Measurements from ENCODE around the gene CEBPA.
"Not testable (repeated sequence)": the region's sequence is repeated elsewhere in the genome, so short reads cannot be mapped to it uniquely, and the experiment has no call there.

The CEBPA gene

GRCh38 chr19:33300894-33301143 lies 1.5 kb downstream of the CEBPA start:
- no peak for DNase-seq (ENCODE audit: low read depth in 2 of 2)

- DNase-seq (ENCODE audit: low read depth in 2 of 2): no peak
These were observed 2.1 kb downstream of the CEBPA start for GRCh38 chr19:33300009-33300893.

- no peak for DNase-seq (ENCODE audit: low read depth in 2 of 2)
These were observed 3.2 kb downstream of the CEBPA start for GRCh38 chr19:33299051-33299688.

- DNase-seq (ENCODE audit: low read depth in 2 of 2): no peak
These were observed 4.0 kb downstream of the CEBPA start for GRCh38 chr19:33298146-33298911.

GRCh38 chr19:33297401-33298145 lies 4.8 kb downstream of the CEBPA start:
- no peak for DNase-seq (ENCODE audit: low read depth in 2 of 2)

- no peak for DNase-seq (ENCODE audit: low read depth in 2 of 2)
These were observed 5.8 kb downstream of the CEBPA start for GRCh38 chr19:33296488-33296971.

- no peak for DNase-seq (ENCODE audit: low read depth in 2 of 2)
These were observed 6.5 kb downstream of the CEBPA start for GRCh38 chr19:33295621-33296487.

GRCh38 chr19:33295046-33295445 lies 7.3 kb downstream of the CEBPA start:
- not testable (repeated sequence) for DNase-seq (ENCODE audit: low read depth in 2 of 2)

GRCh38 chr19:33294058-33294798 lies 8.1 kb downstream of the CEBPA start:
- DNase-seq (ENCODE audit: low read depth in 2 of 2): no peak

- DNase-seq (ENCODE audit: low read depth in 2 of 2): no peak
These were observed 8.9 kb downstream of the CEBPA start for GRCh38 chr19:33293255-33294057.

- DNase-seq (ENCODE audit: low read depth in 2 of 2): no peak
These were observed 9.6 kb downstream of the CEBPA start for GRCh38 chr19:33292595-33293254.

GRCh38 chr19:33291623-33292534 lies 10.5 kb downstream of the CEBPA start:
- no peak for DNase-seq (ENCODE audit: low read depth in 2 of 2)

- DNase-seq (ENCODE audit: low read depth in 2 of 2): no peak
These were observed 11.2 kb downstream of the CEBPA start for GRCh38 chr19:33290956-33291622.

GRCh38 chr19:33290082-33290815 lies 12.1 kb downstream of the CEBPA start:
- DNase-seq (ENCODE audit: low read depth in 2 of 2): no peak

GRCh38 chr19:33289261-33289660 lies 13.1 kb downstream of the CEBPA start:
- DNase-seq (ENCODE audit: low read depth in 2 of 2): no peak

GRCh38 chr19:33288666-33289065 lies 13.7 kb downstream of the CEBPA start:
- DNase-seq (ENCODE audit: low read depth in 2 of 2): no peak
